Measurements from ENCODE around the gene RAB20. TPM values are rescaled to one million over a fixed set of nuclear protein-coding genes. Genes with fewer than 3 reads are reported as not detected.

The RAB20 gene
- total and polyA plus RNA-seq, 8 donors = 9.3 to 23.6 (median 14.2) TPM

GRCh38 chr13:110486061-110486715 is 75.3 kb downstream of the RAB20 start:
- WGBS, 2 donors = 91% methylated on average over 15 of the region's 15 CpGs
- TF ChIP-seq CTCF (IDR thresholded peaks at IDR 0.05) = no peak
- no peak overlapping the region for H3K27ac ChIP-seq
- H3K4me1 ChIP-seq = no peaks in the 10 kb centered on the region
- FAIRE-seq (no peak), DNase-seq (no peak), ATAC-seq (no peak)
- no peak overlapping the region for H3K4me3 ChIP-seq
- no peaks in the 10 kb centered on the region for H3K27me3 ChIP-seq
- H3K9me3 ChIP-seq = no peaks in the 10 kb centered on the region
- intact Hi-C loops (cut with DNase I) = no loop called here
- no peaks in the 10 kb centered on the region for H3K36me3 ChIP-seq

- FAIRE-seq (no peak), DNase-seq (no peak), ATAC-seq (no peak)
- intact Hi-C loops (cut with DNase I) = no loop called here
- no peak for TF ChIP-seq CTCF (IDR thresholded peaks at IDR 0.05)
- Histone ChIP-seq H3K9me3 (no peaks in the 10 kb centered on the region), H3K4me1 (no peaks in the 10 kb centered on the region), H3K27me3 (no peaks in the 10 kb centered on the region), H3K4me3 (no peak overlapping the region), H3K36me3 (no peaks in the 10 kb centered on the region), H3K27ac (no peak overlapping the region)
- WGBS, 2 donors = 71 to 73% methylated on average over 9 of the region's 9 CpGs
Measured at GRCh38 chr13:110485604-110486003, 75.9 kb downstream of the RAB20 start.

- DNase-seq (no peak), ATAC-seq (no peak), FAIRE-seq (no peak)
- H3K36me3 ChIP-seq = no peaks in the 10 kb centered on the region
- no peaks in the 10 kb centered on the region for H3K27me3 ChIP-seq
- no peak overlapping the region for H3K4me3 ChIP-seq
- H3K4me1 ChIP-seq = no peaks in the 10 kb centered on the region
- no peak overlapping the region for H3K27ac ChIP-seq
- WGBS, 2 donors = 86 to 90% methylated on average over 18 of the region's 18 CpGs
- intact Hi-C loops (cut with DNase I) = no loop called here
- TF ChIP-seq CTCF (IDR thresholded peaks at IDR 0.05) = no peak
- H3K9me3 ChIP-seq = no peaks in the 10 kb centered on the region
Measured at GRCh38 chr13:110484290-110485048, 77.1 kb downstream of the RAB20 start.

GRCh38 chr13:110483386-110483968 is 78.0 kb downstream of the RAB20 start:
- FAIRE-seq = no peak
- intact Hi-C loops (cut with DNase I) = no loop called here
- Histone ChIP-seq H3K9me3 (no peaks in the 10 kb centered on the region), H3K27me3 (no peaks in the 10 kb centered on the region), H3K36me3 (no peaks in the 10 kb centered on the region), H3K4me1 (no peaks in the 10 kb centered on the region), H3K27ac (no peak overlapping the region), H3K4me3 (no peak overlapping the region)
- 88 to 90% methylated on average over 13 of the region's 13 CpGs for WGBS, 2 donors
- no peak for ATAC-seq
- TF ChIP-seq CTCF (IDR thresholded peaks at IDR 0.05) = no peak
- DNase-seq = no peak

GRCh38 chr13:110480161-110480560 is 81.4 kb downstream of the RAB20 start:
- no peaks in the 10 kb centered on the region for H3K4me1 ChIP-seq
- WGBS, 2 donors = 68% methylated on average over 5 of the region's 5 CpGs
- H3K27ac ChIP-seq = no peak overlapping the region
- no peak overlapping the region for H3K4me3 ChIP-seq
- FAIRE-seq (no peak), ATAC-seq (no peak), DNase-seq (no peak)
- H3K9me3 ChIP-seq = no peaks in the 10 kb centered on the region
- intact Hi-C loops (cut with DNase I) = no loop called here
- H3K36me3 ChIP-seq = no peaks in the 10 kb centered on the region
- no peak for TF ChIP-seq CTCF (IDR thresholded peaks at IDR 0.05)
- H3K27me3 ChIP-seq = no peaks in the 10 kb centered on the region
